ENCODE data around the gene GSK3A.

- TF ChIP-seq ZNF670 (tag by site-specific recombination; IDR thresholded peaks at IDR 0.05; ENCODE audit: low read depth): no peak
- TF ChIP-seq FEZF1 (tag by site-specific recombination; IDR thresholded peaks at IDR 0.05): no peak
- no peak for TF ChIP-seq ZNF544 (tag by site-specific recombination; IDR thresholded peaks at IDR 0.05)
- TF ChIP-seq CTCF (tag by site-specific recombination; IDR thresholded peaks at IDR 0.05): no peak; the same call in 1 of the 2 replicates
- TF ChIP-seq, protein P1, sequence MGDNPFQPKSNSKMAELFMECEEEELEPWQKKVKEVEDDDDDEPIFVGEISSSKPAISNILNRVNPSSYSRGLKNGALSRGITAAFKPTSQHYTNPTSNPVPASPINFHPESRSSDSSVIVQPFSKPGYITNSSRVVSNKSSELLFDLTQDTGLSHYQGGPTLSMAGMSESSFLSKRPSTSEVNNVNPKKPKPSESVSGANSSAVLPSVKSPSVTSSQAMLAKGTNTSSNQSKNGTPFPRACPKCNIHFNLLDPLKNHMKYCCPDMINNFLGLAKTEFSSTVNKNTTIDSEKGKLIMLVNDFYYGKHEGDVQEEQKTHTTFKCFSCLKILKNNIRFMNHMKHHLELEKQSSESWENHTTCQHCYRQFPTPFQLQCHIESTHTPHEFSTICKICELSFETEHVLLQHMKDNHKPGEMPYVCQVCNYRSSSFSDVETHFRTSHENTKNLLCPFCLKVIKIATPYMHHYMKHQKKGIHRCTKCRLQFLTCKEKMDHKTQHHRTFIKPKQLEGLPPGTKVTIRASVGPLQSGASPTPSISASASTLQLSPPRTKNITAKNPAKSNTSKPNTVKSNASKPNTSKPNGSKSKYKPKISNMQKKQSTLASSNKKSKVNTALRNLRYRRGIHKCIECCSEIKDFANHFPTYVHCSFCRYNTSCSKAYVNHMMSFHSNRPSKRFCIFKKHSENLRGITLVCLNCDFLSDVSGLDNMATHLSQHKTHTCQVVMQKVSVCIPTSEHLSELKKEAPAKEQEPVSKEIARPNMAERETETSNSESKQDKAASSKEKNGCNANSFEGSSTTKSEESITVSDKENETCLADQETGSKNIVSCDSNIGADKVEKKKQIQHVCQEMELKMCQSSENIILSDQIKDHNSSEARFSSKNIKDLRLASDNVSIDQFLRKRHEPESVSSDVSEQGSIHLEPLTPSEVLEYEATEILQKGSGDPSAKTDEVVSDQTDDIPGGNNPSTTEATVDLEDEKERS (tag by site-specific recombination; IDR thresholded peaks at IDR 0.05): no peak
- no peak for TF ChIP-seq YY1 (tag by site-specific recombination; IDR thresholded peaks at IDR 0.05)
Observed at GRCh38 chr19:42269478-42270345, 27.3 kb upstream of the GSK3A start.
